Activated naive CD4-positive, alpha-beta T cell treated with anti-CD3 and anti-CD28 coated beads, Interleukin-2, amount 10 ng/mL, durations not matched to agents 7 days and 5 days (primary cell): Measurements from ENCODE around the gene MGAT4C.

ENCODE experiments used
- CTCF ChIA-PET: fragments of 350-600 bp; sonication (Branson Sonifier 250); formaldehyde crosslinking; loops from one replicate; lab custom pipeline; 2021; ENCODE audit warnings: antibody characterized with exemption; lab: Charles Lee
- DNase-seq: peaks from one replicate; pipeline ENCODE4 v3.0.0-alpha.2; 2020
- H3K27ac Mint-ChIP-seq: one replicate; pipeline ENCODE4 v1.8.0; 2021; ENCODE audit warnings: mild to moderate bottlenecking, moderate library complexity, mixed read lengths
- H3K27me3 Mint-ChIP-seq: one replicate; pipeline ENCODE4 v1.8.0; 2021; ENCODE audit warnings: mild to moderate bottlenecking, mixed read lengths
- H3K36me3 Mint-ChIP-seq: one replicate; pipeline ENCODE4 v1.8.0; 2021; ENCODE audit warnings: mixed read lengths
- H3K4me1 Mint-ChIP-seq: one replicate; pipeline ENCODE4 v1.8.0; 2021; ENCODE audit warnings: mixed read lengths
- H3K4me3 Mint-ChIP-seq: one replicate; pipeline ENCODE4 v1.8.0; 2021; ENCODE audit warnings: mild to moderate bottlenecking, moderate library complexity, mixed read lengths
- H3K9me3 Mint-ChIP-seq: one replicate; pipeline ENCODE4 v1.8.0; 2021; ENCODE audit warnings: mixed read lengths

MGAT4C gene

DNA sequence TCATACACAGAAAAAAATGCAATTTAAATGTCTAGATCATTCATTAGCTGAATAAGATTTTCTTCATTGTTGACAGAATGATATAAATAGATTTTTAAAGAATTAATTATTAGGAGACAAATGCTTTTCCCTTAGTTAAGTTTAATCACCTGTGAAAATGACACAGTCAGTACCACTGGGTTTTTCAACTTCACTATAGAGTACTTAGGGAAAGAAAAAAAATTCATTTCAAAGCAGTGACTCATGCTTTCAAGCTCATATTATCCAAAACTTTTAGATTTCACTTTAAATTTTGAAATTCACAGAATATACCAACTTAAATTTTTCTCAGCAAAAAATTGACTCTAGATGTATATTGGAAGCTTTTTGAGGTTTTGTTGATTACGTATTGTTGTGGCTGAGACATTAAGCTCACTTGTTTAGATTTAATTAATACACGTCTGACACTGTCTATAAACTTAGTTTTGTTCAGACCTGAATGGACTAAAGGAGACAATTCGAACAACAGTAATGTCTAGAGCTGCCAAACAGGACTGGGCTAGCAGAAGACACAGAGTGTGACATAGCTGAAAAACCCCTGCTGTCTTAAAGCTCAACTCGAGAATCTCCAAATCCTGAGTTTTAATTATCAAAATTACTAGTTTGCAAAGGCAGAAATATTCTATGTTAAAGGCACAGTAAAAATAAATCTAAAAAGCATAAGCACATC is 1.6 kb downstream of the MGAT4C start:
- H3K9me3 Mint-ChIP-seq: no peaks in the 10 kb centered on the region
- no peaks in the 10 kb centered on the region for H3K4me1 Mint-ChIP-seq
- CTCF ChIA-PET: interaction anchor here (0.8 kb wide), 1 partner anchor 1227 kb away, joined by 3 read pairs; no protein-coding TSS in a partner anchor
- DNase-seq: no peak
- H3K36me3 Mint-ChIP-seq: no peaks in the 10 kb centered on the region
- no peaks in the 10 kb centered on the region for H3K27me3 Mint-ChIP-seq
- no peak overlapping the region for H3K4me3 Mint-ChIP-seq
- no peak overlapping the region for H3K27ac Mint-ChIP-seq

DNA sequence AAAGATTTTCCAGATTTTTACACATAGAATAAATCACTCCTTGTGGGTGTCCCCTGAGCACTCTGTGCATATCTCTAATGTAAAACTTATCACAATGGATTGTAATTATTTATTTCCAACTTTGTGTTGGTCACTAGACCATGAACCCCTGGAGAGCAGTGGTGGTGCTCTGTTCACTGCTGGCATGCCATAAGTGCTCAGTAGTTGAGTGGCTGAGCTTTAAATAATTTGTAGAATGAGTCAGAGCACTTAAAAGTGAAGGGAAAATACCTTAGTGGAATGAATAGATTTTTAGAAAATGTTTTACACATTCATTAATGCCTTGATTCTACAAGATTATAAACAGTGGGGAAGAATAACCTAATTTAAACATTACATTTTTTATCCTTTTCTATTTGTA is 6.3 kb downstream of the MGAT4C start:
- Mint-ChIP-seq H3K9me3 (peaks cover 3% of the 10 kb centered on the region), H3K4me1 (no peaks in the 10 kb centered on the region), H3K4me3 (no peak overlapping the region), H3K27ac (no peak overlapping the region), H3K27me3 (no peaks in the 10 kb centered on the region), H3K36me3 (no peaks in the 10 kb centered on the region)
- CTCF ChIA-PET: no interaction called here
- DNase-seq: no peak

DNA sequence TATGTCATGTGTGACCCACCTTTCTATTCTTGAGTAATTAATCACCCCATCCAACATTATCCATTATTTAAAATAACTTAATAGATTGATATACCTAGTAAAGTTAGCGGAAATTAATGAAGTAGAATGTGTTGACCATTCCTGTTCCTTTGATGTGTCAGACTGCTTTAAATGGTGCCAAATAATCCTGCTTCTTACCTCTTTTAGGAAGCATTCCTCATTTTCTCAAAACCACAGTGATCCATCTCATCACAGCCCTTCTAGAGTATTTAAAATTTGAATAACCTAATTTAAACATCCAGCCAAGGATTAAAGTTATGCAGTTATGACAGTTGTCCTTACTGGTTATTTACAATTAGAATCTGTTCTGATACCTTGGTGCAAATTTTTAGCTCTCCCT is 6.9 kb downstream of the MGAT4C start:
- no peak overlapping the region for H3K4me3 Mint-ChIP-seq
- H3K36me3 Mint-ChIP-seq: no peaks in the 10 kb centered on the region
- no peak for DNase-seq
- CTCF ChIA-PET: no interaction called here
- no peaks in the 10 kb centered on the region for H3K27me3 Mint-ChIP-seq
- H3K9me3 Mint-ChIP-seq: peaks cover 3% of the 10 kb centered on the region
- no peaks in the 10 kb centered on the region for H3K4me1 Mint-ChIP-seq
- no peak overlapping the region for H3K27ac Mint-ChIP-seq

DNA sequence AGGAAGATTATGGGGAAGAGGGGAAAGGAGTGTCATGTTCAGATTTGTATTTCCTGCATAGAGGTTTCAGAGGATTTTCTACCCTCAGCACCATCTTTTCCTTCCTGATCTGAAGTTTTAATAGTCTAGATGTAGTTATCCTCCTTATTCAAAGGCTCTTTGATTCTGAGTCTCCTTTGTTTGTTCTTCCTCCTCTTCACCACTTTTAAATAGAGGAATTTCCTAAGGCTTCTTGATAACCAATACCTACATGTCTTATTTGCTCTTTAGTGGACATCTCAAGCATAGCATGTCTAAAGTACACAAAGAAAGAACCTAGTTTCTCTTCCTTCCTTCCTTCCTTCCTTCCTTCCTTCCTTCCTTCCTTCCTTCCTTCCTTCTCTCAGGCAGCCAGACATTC is 8.3 kb downstream of the MGAT4C start:
- H3K27me3 Mint-ChIP-seq: no peaks in the 10 kb centered on the region
- no peaks in the 10 kb centered on the region for H3K36me3 Mint-ChIP-seq
- H3K9me3 Mint-ChIP-seq: peaks cover 3% of the 10 kb centered on the region
- H3K27ac Mint-ChIP-seq: no peak overlapping the region
- CTCF ChIA-PET: no interaction called here
- no peak for DNase-seq
- no peak overlapping the region for H3K4me3 Mint-ChIP-seq
- H3K4me1 Mint-ChIP-seq: no peaks in the 10 kb centered on the region

DNA sequence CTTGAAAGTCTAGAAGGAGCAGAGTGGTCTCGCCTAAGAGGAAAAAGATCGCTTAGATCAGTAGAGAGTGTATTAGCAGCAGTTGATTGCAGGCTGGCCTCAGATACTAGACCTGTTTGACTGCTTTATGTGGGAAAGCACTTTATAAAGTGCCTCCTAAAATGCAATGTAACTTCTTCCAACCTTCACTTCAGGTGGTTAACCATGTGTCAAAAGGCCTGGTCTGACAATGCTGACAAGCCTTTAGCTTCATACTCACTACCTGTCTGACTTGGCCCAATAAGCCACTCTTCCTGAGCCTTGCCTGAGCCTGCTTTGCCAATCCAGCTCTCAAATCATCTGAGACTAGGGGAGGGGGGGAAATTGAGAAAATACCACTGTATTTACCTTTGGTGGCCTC is 14.6 kb downstream of the MGAT4C start:
- H3K9me3 Mint-ChIP-seq: peaks cover 5% of the 10 kb centered on the region
- H3K36me3 Mint-ChIP-seq: no peaks in the 10 kb centered on the region
- DNase-seq: no peak
- CTCF ChIA-PET: no interaction called here
- no peak overlapping the region for H3K4me3 Mint-ChIP-seq
- no peak overlapping the region for H3K27ac Mint-ChIP-seq
- no peaks in the 10 kb centered on the region for H3K4me1 Mint-ChIP-seq
- H3K27me3 Mint-ChIP-seq: no peaks in the 10 kb centered on the region

DNA sequence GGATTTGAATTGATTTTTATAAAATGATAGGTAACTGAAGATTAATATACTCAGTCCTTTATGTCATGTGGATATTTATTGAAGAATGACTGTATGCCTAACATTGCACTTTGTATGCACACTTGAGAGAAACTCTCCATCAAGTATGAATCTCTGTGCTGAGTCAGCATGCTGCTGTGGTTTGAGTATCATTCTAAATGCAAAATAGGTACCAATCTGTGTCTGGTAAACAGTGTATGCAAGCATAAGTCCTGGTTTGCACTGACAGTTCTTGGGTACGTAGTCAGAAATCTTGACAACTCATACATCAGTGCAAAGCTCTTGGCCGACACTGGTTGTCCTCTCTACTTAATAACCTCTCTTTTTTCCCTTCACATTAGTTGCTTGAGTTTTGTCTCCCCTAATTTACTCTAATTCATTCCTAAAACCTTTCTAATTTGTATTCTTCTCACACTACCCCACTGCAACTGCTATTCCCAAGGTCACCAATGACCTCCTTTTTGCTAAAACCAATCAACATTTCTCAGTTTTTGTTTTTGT is 21.8 kb downstream of the MGAT4C start:
- DNase-seq: no peak
- H3K9me3 Mint-ChIP-seq: no peaks in the 10 kb centered on the region
- no peak overlapping the region for H3K4me3 Mint-ChIP-seq

DNA sequence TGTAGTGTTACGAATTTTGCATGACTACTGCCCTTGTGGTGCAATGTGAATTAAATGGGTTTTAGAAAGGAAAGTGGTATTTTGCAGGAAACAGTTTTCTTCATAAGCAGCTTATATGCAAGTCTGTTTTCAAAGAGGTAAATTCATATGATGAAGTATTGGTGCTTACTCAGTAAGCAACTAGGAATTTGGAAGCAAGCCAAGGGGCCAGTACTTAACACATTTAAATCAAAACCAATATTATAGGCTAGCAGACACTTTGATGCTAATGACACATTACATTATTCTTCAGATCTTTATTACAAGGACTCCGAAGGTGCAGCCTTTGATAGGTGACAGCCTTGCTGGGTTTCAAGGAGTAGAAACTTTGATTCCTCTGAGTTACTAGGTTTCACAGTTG is 23.1 kb downstream of the MGAT4C start:
- Mint-ChIP-seq H3K9me3 (no peaks in the 10 kb centered on the region), H3K27ac (no peak overlapping the region), H3K36me3 (no peaks in the 10 kb centered on the region), H3K4me3 (no peak overlapping the region), H3K4me1 (no peaks in the 10 kb centered on the region), H3K27me3 (no peaks in the 10 kb centered on the region)
- CTCF ChIA-PET: no interaction called here
- no peak for DNase-seq

More for the DNA sequence above, 21.8 kb downstream of the MGAT4C start:
- no peaks in the 10 kb centered on the region for H3K27me3 Mint-ChIP-seq
- H3K27ac Mint-ChIP-seq: no peak overlapping the region
- H3K4me1 Mint-ChIP-seq: no peaks in the 10 kb centered on the region
- no peaks in the 10 kb centered on the region for H3K36me3 Mint-ChIP-seq
- CTCF ChIA-PET: no interaction called here

DNA sequence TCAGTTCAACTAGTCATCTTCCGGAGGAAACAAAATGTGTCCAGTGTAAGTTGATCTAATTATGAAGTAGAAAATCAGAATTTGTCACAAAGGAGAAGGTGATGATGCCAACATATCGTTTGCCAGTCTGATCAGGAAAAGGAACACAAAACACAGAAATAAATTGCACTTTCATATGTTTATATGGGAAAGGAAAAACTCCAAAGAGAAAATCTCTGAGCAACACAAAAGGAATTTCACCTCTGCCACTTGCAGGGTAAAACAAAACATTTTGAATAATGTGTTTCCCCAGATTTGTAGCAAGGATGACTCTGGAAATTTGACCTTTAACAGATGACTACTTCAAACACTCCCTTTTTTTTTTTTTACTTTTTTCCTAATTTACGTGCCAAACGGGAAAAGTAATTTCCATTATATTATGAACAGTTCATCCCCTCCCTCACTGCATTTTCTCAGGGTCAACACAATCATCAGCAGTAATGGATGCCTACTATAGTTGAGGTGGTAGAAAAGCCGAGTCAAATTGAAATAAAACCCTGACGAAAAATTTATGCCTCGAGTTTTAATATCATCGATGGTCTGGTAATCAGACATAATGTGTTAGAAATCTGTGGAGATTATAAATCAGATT is 25.6 kb downstream of the MGAT4C start:
- Mint-ChIP-seq H3K36me3 (no peaks in the 10 kb centered on the region), H3K27ac (no peak overlapping the region), H3K27me3 (no peaks in the 10 kb centered on the region), H3K4me1 (no peaks in the 10 kb centered on the region), H3K9me3 (no peaks in the 10 kb centered on the region), H3K4me3 (no peak overlapping the region)
- no peak for DNase-seq
- CTCF ChIA-PET: no interaction called here

DNA sequence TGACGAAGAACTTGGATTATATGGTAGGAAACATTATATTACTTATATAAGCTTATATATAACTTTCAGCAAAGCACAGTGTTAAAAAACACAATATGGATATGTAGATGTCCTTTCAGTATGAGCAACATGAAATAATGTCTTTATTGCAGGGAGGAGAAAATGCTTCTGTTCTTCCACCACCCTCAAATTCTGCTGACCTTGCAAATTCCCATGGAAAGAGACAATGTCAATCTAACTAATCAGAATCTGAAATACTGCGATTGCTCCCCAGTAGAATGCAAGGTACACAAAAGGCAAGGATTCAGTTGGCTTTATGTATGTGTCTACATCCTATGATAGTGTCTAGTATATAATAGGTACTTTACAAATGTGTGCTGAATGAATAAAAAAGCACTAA is 26.4 kb downstream of the MGAT4C start:
- no peaks in the 10 kb centered on the region for H3K9me3 Mint-ChIP-seq
- CTCF ChIA-PET: no interaction called here
- no peaks in the 10 kb centered on the region for H3K4me1 Mint-ChIP-seq
- DNase-seq: no peak
- no peak overlapping the region for H3K4me3 Mint-ChIP-seq
- H3K27ac Mint-ChIP-seq: no peak overlapping the region
- no peaks in the 10 kb centered on the region for H3K27me3 Mint-ChIP-seq
- H3K36me3 Mint-ChIP-seq: no peaks in the 10 kb centered on the region

DNA sequence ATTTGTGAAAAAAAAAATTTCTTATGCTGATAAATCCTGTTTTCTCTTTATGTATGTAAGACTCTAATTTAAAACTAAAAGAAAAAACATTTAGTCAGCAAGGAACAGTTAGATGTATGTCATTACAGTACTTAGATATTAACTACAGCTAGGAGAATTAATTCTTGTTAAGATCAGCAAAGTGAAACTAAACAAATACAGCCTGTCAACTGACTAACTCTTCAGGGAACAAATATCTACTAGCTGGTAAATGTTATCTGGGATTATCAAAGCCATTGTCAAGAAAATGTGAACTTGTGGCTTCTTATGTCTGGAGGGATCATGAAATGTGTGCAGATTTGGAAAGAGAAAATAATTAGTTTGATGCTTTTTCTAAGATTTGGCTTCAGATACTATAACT is 27.5 kb downstream of the MGAT4C start:
- Mint-ChIP-seq H3K36me3 (no peaks in the 10 kb centered on the region), H3K9me3 (peaks cover 3% of the 10 kb centered on the region), H3K4me1 (no peaks in the 10 kb centered on the region), H3K27ac (no peak overlapping the region), H3K27me3 (no peaks in the 10 kb centered on the region), H3K4me3 (no peak overlapping the region)
- CTCF ChIA-PET: no interaction called here
- no peak for DNase-seq

DNA sequence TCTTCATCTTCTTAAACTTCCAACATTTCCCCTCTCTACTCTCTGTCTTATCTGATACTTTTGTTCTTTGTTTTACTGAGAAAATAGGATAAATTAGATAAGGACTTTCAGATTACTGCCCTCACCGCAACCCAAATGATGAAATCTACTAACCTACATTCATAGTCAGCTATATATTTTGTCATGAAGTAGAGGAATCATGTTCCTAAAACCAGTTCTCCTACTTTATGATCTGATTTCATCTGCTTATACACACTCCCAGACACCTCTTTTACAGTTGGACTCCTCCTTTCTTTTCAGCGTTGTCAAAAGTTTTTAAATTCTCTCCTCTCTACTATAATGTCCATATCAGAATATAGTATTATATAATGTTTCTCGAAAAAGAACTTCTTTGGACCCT is 29.7 kb downstream of the MGAT4C start:
- DNase-seq: no peak
- CTCF ChIA-PET: no interaction called here

DNA sequence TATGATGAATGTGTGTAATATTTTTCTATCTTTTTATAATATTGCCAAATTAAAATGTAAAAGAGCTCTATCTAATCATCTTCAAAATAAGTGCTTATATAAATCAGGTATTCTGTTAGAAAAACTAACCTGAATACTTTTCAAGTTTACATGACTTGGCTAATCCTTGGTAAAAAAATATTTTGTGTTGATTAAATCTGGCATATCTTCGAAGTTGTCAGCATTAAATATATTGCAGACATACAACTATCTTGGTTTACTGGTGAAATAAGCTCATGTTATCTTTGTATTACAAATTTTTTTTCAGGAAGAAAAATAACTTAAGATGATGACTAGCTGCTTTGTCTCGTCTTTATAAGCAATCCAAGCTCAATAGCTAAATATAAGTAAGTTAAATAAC is 39.6 kb downstream of the MGAT4C start:
- CTCF ChIA-PET: no interaction called here
- H3K27me3 Mint-ChIP-seq: no peaks in the 10 kb centered on the region
- H3K27ac Mint-ChIP-seq: no peak overlapping the region
- H3K4me1 Mint-ChIP-seq: no peaks in the 10 kb centered on the region
- no peak overlapping the region for H3K4me3 Mint-ChIP-seq
- H3K9me3 Mint-ChIP-seq: peaks cover 4% of the 10 kb centered on the region
- no peak for DNase-seq
- H3K36me3 Mint-ChIP-seq: no peaks in the 10 kb centered on the region

More for the DNA sequence above, 29.7 kb downstream of the MGAT4C start:
- Mint-ChIP-seq H3K4me3 (no peak overlapping the region), H3K9me3 (peaks cover 9% of the 10 kb centered on the region), H3K4me1 (no peaks in the 10 kb centered on the region), H3K27ac (no peak overlapping the region), H3K27me3 (no peaks in the 10 kb centered on the region), H3K36me3 (no peaks in the 10 kb centered on the region)

DNA sequence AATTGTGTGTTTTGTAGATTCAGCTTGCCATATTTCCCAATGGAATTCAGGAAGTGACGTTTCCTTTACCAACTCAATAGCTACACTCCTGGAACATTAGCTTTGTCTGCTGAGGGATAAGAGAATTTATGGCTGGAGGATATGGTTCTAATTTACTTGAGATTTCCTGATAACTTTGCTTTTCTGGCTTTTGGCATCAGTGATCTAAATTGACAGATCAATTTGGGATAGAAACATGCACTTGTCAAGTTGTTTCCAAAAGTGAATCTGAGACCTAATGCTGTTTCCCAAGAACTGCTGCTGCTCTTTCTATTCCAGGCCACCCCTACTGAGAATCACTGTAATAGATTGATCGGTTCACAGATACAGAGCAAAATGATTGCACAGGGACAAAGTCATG is 43.2 kb downstream of the MGAT4C start:
- no peaks in the 10 kb centered on the region for H3K4me1 Mint-ChIP-seq
- no peaks in the 10 kb centered on the region for H3K27me3 Mint-ChIP-seq
- DNase-seq: no peak
- peaks cover 6% of the 10 kb centered on the region for H3K9me3 Mint-ChIP-seq
- CTCF ChIA-PET: no interaction called here
- no peak overlapping the region for H3K27ac Mint-ChIP-seq
- H3K36me3 Mint-ChIP-seq: no peaks in the 10 kb centered on the region
- H3K4me3 Mint-ChIP-seq: no peak overlapping the region

DNA sequence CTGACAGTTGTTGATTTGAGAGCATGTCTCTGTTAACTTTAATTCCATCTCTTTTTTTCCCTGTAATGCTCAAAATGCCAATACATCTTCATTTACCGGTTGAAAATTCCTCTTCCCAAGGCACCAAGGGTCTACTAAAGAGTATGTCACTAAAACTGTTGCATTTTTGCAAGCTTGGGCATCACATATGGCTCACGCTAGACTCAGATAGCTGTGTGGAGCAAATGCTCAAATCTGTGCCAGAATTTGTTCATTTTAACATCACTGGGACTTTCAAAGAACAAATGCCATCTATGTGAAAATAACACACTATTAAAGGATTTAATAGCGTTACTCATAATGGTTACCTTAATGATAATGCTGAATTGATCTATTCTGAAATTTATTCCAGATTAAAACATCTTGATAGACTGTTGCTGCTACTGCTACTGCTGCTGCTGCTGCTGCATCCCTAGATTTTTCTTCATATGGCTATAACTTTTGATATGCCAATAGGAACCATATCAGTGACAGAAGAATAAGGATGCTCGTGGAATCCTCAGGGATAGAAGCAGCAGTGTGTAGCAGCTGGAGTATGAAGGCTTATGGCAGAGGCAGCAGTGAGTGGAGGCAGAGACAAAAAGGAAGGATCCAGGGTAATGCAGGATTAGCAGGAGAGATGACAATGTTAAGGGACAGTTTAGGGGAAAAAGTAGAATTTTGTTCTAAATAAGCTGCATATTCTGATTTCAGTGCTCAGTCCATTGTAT is 57.3 kb downstream of the MGAT4C start:
- DNase-seq: no peak
- H3K27me3 Mint-ChIP-seq: no peaks in the 10 kb centered on the region
- no peak overlapping the region for H3K4me3 Mint-ChIP-seq
- no peaks in the 10 kb centered on the region for H3K9me3 Mint-ChIP-seq
- CTCF ChIA-PET: no interaction called here
- H3K4me1 Mint-ChIP-seq: no peaks in the 10 kb centered on the region
- H3K27ac Mint-ChIP-seq: no peak overlapping the region
- no peaks in the 10 kb centered on the region for H3K36me3 Mint-ChIP-seq

DNA sequence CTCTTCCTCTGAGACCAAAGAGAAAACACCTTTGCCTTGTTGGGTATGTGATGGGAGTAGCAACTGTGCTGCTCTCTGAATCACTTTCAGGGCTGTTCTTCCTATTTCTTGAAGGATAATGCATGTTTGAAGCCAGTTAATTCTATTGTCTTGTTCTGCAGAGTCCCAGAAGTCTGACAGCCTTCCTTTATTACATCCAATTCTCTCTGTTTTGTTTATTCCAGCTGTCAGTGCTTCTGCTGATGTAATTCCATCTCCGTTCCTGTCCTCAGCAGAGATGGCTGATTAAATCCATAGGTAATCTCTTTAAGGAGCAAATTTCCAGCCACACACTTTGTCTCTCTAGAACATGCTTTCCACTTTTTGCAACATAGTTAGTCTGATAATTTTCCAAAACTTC is 59.7 kb downstream of the MGAT4C start:
- H3K4me3 Mint-ChIP-seq: no peak overlapping the region
- H3K27me3 Mint-ChIP-seq: no peaks in the 10 kb centered on the region
- no peaks in the 10 kb centered on the region for H3K36me3 Mint-ChIP-seq
- no peak overlapping the region for H3K27ac Mint-ChIP-seq
- no peaks in the 10 kb centered on the region for H3K4me1 Mint-ChIP-seq
- no peaks in the 10 kb centered on the region for H3K9me3 Mint-ChIP-seq
- CTCF ChIA-PET: no interaction called here
- no peak for DNase-seq
